GM21447 (cell line): Measurements from ENCODE around the gene SGIP1.

Source experiments
- ATAC-seq: cut with Tn5 transposase; IDR thresholded peaks from one replicate; pipeline ENCODE4 v1.9.1; 2021; ENCODE audit not compliant: unreplicated experiment

SGIP1 gene, protein sequence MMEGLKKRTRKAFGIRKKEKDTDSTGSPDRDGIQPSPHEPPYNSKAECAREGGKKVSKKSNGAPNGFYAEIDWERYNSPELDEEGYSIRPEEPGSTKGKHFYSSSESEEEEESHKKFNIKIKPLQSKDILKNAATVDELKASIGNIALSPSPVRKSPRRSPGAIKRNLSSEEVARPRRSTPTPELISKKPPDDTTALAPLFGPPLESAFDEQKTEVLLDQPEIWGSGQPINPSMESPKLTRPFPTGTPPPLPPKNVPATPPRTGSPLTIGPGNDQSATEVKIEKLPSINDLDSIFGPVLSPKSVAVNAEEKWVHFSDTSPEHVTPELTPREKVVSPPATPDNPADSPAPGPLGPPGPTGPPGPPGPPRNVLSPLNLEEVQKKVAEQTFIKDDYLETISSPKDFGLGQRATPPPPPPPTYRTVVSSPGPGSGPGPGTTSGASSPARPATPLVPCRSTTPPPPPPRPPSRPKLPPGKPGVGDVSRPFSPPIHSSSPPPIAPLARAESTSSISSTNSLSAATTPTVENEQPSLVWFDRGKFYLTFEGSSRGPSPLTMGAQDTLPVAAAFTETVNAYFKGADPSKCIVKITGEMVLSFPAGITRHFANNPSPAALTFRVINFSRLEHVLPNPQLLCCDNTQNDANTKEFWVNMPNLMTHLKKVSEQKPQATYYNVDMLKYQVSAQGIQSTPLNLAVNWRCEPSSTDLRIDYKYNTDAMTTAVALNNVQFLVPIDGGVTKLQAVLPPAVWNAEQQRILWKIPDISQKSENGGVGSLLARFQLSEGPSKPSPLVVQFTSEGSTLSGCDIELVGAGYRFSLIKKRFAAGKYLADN

DNA sequence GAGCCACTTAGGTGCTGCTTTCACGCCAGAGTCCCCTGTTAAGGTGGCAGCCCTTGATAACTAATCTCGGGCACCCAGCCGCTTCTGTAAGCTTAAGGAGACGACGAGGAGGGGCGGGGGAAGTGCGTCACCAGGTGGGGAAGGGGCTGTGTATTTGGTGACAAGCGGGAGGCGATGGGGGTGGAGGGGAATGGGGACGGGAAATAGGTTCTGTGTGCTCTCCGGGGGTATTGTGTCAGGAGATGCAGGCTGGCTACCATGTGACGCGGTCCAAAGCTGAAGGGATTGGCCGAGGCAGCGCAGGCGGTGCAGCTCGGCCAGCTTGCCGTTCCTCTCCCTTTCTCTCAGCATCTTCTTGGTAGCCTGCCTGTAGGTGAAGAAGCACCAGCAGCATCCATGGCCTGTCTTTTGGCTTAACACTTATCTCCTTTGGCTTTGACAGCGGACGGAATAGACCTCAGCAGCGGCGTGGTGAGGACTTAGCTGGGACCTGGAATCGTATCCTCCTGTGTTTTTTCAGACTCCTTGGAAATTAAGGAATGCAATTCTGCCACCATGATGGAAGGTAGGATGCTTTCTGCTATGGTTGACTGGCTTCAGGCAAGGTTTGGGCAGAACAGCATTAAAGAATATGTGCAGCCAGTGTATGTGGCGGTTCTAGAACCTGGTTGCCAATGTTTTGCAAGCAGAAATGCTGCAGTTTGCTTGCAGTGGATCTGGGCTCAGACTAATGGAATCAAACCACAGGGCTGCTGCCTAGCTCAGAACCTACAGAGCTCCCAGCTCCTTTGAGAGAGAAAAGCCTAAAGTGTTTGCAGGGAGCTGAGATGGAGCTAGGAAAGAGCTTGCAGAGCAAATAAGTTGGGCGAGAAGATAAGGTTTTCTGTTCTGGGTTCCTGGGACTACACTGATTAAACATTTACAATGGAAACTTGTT lies at the start of gene SGIP1:
SGIP1 (plus strand) TSS at position 350 of the 937 bp plus-strand sequence; CDS start at position 556, 206 bp downstream.
- ATAC-seq, result no peak

DNA sequence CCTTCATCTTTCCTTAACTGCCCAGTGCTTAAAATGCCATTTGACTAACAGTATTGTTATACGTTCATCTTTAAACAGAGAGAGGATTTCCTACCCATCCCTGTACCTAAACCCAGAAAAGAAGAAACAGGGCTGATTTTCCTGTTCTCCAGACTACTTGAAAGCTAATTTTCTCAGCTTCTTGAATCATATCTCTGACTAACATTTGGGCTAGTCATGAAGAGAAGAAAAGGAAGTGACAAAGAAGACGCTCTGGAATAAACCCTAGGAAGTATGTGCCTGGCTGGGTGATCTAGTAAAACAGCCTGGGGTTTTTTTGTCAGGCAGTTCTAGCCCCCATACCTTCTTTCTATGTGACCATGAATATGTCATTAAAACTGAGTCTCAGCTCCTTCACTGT lies 44.8 kb upstream of the SGIP1 start:
- ATAC-seq, result no peak

DNA sequence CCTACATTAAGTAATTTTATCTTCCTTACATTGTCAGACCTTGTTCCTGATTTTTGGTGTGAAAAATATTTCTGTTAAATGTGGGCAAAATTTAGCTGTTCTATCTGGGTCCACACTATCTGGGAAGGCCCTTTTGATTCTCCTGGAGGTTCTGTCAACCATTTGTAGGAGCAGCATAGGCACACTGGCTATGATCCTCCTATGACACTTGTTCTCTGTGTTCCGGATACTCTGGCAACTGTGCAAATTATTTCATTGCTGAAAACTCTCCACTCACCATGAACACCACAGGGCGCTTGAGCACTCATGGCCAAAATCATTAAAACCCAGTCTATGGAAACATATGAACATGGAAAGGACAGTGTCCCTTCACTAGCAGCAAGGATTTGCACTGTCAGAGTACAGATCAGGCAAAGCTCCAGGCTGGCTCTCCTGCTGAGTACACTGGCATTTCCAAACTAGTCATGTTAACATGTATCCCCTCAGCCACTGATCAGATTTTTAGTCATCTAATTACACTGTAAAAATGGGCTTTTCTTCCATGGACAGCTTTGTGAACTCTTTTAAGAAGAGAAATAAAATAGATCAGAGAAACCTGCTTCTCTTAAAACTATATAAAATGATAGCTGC lies 43.9 kb upstream of the SGIP1 start:
- ATAC-seq, result no peak

DNA sequence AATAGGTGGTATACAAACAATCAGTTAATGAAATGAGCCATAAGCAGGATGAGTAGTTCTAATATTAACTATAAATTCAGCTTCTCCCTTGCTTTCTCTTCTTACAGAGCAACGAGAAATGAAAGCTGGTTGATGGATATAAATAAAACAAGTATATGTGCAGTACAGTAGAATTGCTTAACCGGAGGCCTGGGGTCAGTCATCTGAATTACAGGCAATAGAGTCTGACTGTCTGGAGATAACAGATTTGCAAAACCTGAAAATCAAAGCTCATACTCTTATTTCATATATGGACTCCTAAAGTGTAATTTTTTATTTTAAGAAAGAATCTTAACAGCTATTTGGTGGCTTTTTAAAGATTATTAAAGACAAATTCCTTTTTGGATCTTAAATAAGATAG lies 43.1 kb upstream of the SGIP1 start:
- no peak for ATAC-seq

DNA sequence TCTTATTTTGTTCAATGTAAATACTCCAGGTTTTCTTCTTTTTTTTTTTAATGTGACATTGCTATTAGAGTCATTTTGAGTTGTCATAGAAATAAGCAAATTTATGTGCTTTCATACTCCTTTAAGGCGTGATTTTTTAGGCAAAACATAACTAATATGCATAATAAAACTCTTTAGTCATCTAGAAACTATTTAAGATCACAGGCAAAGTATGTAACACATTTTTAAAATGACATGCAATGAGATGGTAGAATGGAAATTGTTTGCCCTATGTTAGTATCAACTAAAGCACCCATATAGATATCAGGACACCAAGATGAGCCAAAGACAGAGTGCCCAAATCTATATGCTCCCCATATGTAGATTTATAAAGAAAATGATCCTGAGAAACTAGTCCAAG lies 41.5 kb upstream of the SGIP1 start:
- ATAC-seq, result no peak

DNA sequence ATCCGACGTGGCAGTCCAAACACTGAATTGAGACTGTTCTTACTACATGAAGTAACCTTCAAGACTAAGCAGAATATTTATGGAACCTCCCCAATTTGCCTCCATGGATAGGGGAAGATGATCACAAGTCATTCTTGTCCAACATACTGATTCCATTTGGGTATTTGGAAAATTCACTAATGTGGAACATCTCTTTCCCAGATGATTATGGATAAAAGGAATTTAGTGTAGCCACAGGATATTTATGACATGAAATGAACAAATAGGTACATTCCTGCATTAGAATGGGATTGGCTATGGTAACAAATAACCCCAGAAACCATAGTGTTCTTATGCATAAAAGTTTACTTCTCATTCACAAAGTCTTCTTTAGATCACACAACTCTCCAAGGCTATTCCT lies 40.2 kb upstream of the SGIP1 start:
- no peak for ATAC-seq

DNA sequence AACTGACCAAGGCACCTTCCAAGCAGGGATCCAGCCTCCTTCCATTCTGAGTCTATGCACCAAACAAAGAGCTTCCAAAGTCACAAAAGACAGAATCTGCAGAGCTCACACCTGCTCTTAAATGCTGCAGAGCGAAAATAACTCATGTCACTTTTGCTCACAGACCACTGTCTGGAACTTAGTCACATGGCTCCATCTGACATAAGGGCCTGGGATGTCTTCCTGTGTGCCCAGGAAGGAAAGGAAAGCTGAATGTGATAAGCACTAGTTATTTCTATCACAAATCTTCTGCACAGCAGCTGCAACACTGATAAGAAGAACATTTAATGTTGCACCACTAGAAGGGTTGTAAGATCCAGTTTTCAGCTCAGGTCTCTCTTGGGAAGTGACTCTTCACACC lies 39.5 kb upstream of the SGIP1 start:
- no peak for ATAC-seq

DNA sequence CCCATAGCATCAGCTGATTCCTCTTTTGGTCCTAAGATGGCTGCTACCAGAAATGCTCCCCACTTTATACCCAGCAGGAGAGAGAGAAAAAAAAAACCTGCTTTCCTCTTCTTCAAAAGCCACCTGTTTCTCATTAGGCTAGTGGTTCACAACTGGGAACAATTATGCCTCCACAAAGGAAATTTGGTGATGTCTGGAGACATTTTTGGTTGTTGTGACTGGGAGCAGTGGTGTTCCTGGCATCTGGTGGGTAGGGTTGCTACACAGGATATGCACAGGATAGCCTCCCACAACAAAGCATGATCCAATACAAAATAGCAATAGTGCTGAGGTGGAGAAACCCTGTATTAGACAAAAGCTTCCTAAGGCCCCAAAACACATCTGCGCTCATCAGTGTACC lies 38.5 kb upstream of the SGIP1 start:
- ATAC-seq, result no peak

DNA sequence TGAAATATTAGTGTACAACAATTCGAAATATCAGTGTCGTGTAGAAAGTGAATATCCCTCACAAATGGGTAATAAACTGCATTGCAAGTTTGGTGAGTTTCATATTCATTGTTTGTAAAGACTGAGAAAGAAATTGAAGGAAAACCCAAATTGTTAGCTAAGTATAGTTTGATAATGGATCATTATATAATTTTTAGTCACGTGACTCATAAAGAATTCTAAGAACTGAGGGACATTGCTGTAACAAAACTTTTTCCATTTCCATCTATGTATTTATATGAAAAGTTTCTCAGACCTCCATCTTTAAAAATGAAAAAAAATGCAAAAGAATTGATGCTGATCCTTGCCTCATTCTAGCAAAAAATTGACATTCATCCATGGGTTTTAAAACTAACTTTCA lies 36.0 kb upstream of the SGIP1 start:
- ATAC-seq, result no peak

DNA sequence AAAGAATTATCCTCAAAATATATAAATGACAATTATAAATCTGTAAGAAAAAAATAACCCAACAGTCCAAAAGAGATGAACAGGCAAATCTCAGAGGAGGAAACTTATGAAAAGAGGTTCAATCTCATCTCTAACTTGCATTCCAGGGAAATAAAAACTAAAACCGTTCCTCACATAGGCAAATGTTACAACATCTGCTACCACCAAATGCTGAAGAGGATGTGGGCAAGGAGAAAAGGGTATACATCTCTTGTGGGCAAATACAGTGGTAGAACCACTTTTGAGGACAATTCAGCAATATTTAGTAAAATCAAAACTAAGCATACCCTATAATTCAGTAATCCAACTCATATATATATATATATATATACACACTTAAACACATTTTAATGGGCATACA lies 33.7 kb upstream of the SGIP1 start:
- no peak for ATAC-seq

DNA sequence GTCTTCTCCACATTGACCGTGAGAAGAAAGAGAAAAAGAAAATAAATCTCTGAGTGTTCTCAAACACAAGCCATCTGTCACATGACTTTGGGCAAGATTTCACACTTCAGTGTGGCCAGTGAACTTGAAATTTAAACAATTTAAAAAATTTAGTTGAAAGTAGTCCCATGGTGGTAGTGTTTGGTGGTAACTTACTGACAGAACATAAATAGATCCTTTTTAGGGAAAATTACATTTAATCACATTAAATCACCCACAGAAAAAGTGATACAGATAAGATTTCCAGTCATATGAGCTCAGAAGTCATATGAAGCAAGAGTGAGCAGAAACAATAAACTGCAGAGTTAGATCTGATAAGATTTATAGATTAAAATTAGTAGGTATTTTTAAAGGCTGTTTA lies 31.9 kb upstream of the SGIP1 start:
- ATAC-seq, result no peak

DNA sequence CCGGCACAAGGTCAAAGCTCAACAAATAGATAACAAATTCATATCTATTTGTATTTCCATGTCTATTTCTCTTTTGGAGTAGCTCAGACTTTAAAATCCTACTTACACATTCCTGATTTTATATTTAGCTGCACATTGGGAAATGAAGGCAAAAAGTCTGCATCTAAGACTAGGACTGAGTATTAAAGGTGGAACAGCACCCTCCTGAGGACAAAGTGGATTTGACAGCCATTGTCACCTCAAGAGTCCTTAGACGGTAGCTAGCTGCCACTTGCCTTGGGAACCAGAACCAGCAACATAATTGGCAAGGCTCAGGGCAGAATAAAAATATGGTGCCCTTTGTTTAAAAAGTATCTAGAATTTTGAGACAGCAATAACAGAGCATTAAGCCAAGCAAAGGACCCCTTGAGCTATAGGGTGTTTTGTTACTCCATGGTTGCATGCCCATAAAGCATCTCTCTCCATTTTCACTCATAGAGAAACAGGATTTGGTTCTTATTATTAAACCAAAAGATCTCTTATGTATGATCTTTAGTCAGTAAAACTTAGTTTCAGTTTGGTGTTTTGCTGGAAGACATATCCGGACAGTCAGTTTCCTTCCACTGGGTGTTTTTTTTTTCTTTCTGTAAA lies 30.0 kb upstream of the SGIP1 start:
- peak; percentile 92 for ATAC-seq

DNA sequence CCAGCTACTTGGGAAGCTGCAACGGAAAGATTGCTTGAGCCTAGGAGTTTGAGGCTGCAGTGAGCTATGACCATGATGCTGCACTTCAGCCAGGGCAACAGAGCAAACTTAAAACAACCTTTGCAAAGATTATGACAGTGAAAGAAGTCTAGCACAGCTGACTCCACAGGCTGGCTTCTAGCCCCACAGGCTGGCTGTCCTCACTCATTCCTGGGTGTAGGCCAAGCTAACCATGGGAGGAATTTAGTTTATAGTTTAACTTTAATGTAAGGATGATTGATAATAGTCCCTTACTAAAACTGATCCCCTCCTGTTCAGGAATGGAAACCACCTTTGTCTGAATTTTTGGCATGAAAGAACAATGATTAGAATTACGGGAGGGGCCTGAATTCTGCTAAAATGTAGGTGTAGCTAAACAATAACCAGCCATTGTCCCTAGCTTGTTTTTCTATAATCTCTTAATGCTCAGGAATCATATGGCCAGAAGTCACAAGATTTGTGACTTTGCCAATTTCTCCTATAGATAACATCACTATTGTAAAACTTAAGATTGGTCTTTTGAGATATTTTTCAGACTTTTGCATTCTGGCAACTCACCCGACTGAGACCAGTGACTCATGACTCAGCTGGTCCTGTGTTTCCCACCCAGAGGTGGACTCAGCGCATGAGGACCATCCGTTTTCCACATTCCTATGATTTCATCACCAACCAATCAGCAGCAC lies 28.1 kb upstream of the SGIP1 start:
- ATAC-seq, result no peak

DNA sequence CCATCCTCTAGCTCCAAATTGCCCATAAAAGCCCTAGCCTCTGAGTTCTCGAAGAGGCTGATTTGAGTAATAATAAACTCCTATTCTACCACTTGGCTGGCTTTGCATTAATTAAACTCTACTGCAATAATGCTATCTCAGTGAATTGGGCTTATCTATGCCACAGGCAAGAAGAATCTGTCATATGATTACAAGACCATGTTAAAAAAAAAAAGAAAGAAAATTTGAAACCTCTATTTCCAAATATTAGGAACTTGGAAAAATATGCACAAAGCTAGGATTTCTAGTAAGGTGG lies 27.6 kb upstream of the SGIP1 start:
- ATAC-seq, result no peak

DNA sequence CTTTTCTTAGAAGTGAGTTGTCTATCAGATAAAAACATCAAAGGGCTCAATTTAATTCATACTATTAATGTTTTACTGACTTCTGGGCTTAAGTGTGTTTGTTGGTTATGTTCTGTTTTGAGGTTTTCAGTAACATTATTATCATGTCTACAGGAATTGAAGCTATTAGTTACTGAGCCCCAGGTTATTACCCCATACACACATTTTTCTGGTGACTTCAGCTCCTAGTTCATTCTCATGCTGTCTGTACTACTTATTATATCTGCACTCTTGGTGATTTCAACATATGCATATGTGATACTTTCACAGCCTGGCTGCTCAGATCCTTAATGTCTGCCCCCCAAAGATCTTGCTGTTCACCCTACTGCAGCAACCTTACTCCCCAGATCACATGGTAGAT lies 27.0 kb upstream of the SGIP1 start:
- ATAC-seq, result no peak

DNA sequence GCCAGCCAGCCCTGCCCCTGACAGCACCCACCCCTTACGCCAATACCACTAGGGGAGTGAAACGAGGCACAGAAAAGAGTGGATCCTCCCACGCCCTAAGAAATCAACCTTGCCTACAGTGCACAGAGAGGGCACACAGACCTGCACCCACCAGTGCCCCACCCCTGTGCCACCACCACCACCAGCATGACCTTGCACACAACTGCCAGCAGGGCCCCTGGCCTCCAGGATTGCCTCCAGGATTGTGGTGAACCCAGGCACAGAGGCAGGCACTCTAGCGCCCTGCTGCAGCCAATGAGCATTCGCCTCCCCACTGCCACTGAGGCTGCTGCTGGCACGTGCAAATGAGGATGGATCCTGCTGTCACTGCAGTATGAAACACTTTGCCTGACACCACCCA lies 23.5 kb upstream of the SGIP1 start:
- no peak for ATAC-seq

DNA sequence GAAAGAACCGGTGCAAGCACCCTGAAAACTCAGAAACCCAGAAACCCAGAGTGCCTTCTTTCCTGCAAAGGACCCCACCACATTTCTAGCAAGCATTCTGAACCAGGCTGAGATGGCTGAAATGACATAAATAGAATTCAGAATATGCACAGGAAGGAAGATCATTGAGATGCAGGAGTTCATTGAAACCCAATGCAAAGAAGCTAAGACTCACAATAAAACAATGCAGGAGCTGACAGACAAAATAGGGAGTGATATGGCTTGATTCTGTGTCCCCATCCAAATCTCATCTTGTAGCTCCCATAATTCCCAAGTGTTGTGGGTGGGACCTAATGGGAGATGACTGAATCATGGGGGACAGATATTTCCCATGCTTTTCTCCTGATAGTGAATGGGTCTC lies 22.8 kb upstream of the SGIP1 start:
- ATAC-seq, result no peak

DNA sequence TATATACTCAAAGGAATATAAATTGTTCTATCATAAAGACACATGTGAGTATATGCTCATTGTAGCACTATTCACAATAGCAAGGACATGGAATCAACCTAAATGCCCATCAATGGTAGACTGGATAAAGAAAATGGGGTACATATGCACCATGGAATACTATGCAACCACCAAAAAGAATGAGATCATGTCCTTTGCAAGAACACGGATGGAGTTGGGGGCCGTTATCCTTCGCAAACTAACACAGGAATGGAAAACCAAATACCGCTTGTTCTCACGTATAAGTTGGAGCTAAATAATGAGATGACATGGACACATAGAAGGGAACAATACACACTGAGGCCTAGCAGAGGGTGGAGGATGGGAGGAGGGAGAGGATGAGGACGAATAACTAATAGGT lies 16.0 kb upstream of the SGIP1 start:
- ATAC-seq, result no peak

DNA sequence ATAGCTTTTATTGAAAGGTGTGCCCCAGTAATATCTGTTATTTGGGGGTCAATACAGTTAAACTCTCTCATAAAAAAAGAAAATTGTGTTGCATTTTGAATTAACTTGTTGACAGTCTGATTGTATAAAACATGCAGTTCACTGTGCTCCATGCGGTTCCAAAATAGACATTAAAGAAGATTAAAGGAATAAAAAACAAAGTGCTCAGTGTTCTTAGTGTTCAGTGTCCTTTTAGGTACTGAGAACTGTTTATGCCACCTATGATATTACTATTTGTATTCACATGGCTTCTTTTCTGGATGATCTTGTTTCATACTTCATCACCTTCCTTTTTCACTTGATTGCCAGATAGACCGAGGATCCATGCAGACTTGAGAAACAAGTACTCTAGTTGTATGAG lies 15.3 kb upstream of the SGIP1 start:
- no peak for ATAC-seq

DNA sequence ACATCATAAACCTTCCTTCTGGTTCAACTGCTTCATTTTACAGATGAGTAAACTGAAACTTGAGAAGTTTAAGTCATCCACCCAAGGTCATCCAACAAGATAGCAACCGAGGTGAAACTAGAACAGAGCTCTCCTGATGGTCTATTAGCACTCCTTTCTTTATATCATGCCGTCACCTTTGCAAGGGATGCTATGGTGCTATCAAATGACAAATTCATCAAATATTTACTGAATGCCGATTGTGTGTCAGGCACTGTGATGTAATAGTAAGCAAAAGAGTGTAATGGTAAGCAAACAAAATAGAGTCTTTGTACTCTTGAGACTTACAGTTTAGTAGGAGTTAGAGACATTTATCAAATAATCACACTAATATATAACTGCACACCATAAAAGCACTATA lies 14.0 kb upstream of the SGIP1 start:
- no peak for ATAC-seq
